Esophagus (tissue), 2 donors: ENCODE data around the gene KCTD1. TPM values are rescaled to one million over a fixed set of nuclear protein-coding genes. Genes with fewer than 3 reads are reported as not detected.

Source experiments
- H3K27ac ChIP-seq, 2 donors: one replicate each; pipeline ENCODE4 v1.5.1; 2013; ENCODE audit warnings: low read depth in 2 of 2, mild to moderate bottlenecking in 2 of 2, inconsistent platforms in 1 of 2, low read length in 1 of 2, moderate library complexity in 1 of 2
- H3K27me3 ChIP-seq, 2 donors: one replicate each; pipeline ENCODE4 v1.6.1; 2013; ENCODE audit warnings: low read length in 2 of 2, control low read depth in 1 of 2, mild to moderate bottlenecking in 1 of 2; ENCODE audit not compliant: insufficient read depth in 2 of 2, control insufficient read depth in 1 of 2
- H3K36me3 ChIP-seq, 2 donors: one replicate each; pipeline ENCODE4 v1.6.1; 2013; ENCODE audit warnings: low read length in 1 of 2; ENCODE audit not compliant: control insufficient read depth in 2 of 2, insufficient read depth in 2 of 2
- H3K4me1 ChIP-seq, 2 donors: one replicate each; pipeline ENCODE4 v1.6.1; 2013; ENCODE audit warnings: low read length in 1 of 2; ENCODE audit not compliant: control insufficient read depth in 2 of 2, insufficient read depth in 2 of 2
- H3K4me3 ChIP-seq, 2 donors: one replicate each; pipeline ENCODE4 v1.5.1; 2013; ENCODE audit warnings: low read length in 2 of 2, mild to moderate bottlenecking in 2 of 2, low read depth in 1 of 2, moderate library complexity in 1 of 2
- H3K9me3 ChIP-seq, 2 donors: one replicate each; pipeline ENCODE4 v1.6.1; 2013; ENCODE audit warnings: mild to moderate bottlenecking in 2 of 2, low read depth in 1 of 2, low read length in 1 of 2, moderate library complexity in 1 of 2; ENCODE audit not compliant: control insufficient read depth in 2 of 2, insufficient read depth in 1 of 2
- WGBS, 2 donors: extraction: QIAGEN DNeasy Blood & Tissue Kit; methylation state at CpG; one replicate each; pipeline ENCODE4 v1.1.7; 2013; 5-methylcytosine and 5-hydroxymethylcytosine counted together
- polyA plus RNA-seq, 2 donors: library from polyadenylated mRNA; stranded (reverse); fragments of 200-250 nt; gene quantifications; one replicate each; pipeline ENCODE4 v1.2.3, GENCODE V29; 2013
- donor health status: healthy with polysubstance abuse.
- donor health status: Bipolar disorder and iron deficiency.

KCTD1 gene
- polyA plus RNA-seq, 2 donors: 47.4 to 51.8 TPM

GRCh38 chr18:26476697-26477096, 71.7 kb downstream of the KCTD1 start:
- H3K9me3 ChIP-seq: no peaks in the 10 kb centered on the region
- no peak overlapping the region for H3K27ac ChIP-seq
- H3K4me1 ChIP-seq: peaks cover 0 to 2% of the 10 kb centered on the region in 2 donors
- H3K4me3 ChIP-seq: no peak overlapping the region
- WGBS, 2 donors: 95 to 96% methylated on average over 8 of the region's 8 CpGs
- peaks cover 0 to under 1% of the 10 kb centered on the region in 2 donors for H3K36me3 ChIP-seq
- no peaks in the 10 kb centered on the region for H3K27me3 ChIP-seq

GRCh38 chr18:26474542-26474941, 73.8 kb downstream of the KCTD1 start:
- Histone ChIP-seq H3K27ac (no peak overlapping the region), H3K4me1 (no peaks in the 10 kb centered on the region), H3K9me3 (no peaks in the 10 kb centered on the region), H3K27me3 (no peaks in the 10 kb centered on the region), H3K36me3 (peaks cover 0 to 4% of the 10 kb centered on the region in 2 donors), H3K4me3 (no peak overlapping the region)
- 80 to 89% methylated on average over 1 of the region's 1 CpG for WGBS, 2 donors

- Histone ChIP-seq H3K4me1 (no peaks in the 10 kb centered on the region), H3K4me3 (no peak overlapping the region), H3K27me3 (no peaks in the 10 kb centered on the region), H3K36me3 (peaks cover 2 to 4% of the 10 kb centered on the region in 2 donors), H3K9me3 (no peaks in the 10 kb centered on the region), H3K27ac (no peak overlapping the region)
- 79 to 91% methylated on average over 4 of the region's 4 CpGs for WGBS, 2 donors
Observed at GRCh38 chr18:26473672-26474071, 74.7 kb downstream of the KCTD1 start.

- Histone ChIP-seq H3K36me3 (peaks cover 2 to 6% of the 10 kb centered on the region in 2 donors), H3K4me3 (no peak overlapping the region)
- WGBS, 2 donors: 93 to 95% methylated on average over 9 of the region's 9 CpGs
Observed at GRCh38 chr18:26471826-26472225, 76.5 kb downstream of the KCTD1 start.

GRCh38 chr18:26471027-26471426, 77.3 kb downstream of the KCTD1 start:
- H3K9me3 ChIP-seq: no peaks in the 10 kb centered on the region
- no peak overlapping the region for H3K4me3 ChIP-seq
- H3K27ac ChIP-seq: no peak overlapping the region
- no peaks in the 10 kb centered on the region for H3K4me1 ChIP-seq
- 80 to 81% methylated on average over 9 of the region's 9 CpGs for WGBS, 2 donors
- H3K27me3 ChIP-seq: no peaks in the 10 kb centered on the region
- peaks cover 2 to 8% of the 10 kb centered on the region in 2 donors for H3K36me3 ChIP-seq

More at GRCh38 chr18:26471826-26472225, 76.5 kb downstream of the KCTD1 start:
- Histone ChIP-seq H3K4me1 (no peaks in the 10 kb centered on the region), H3K27me3 (no peaks in the 10 kb centered on the region), H3K27ac (no peak overlapping the region), H3K9me3 (no peaks in the 10 kb centered on the region)

GRCh38 chr18:26470011-26470637, 78.2 kb downstream of the KCTD1 start:
- no peak overlapping the region for H3K27ac ChIP-seq
- 71 to 77% methylated on average over 10 of the region's 10 CpGs for WGBS, 2 donors
- peaks cover 2 to 8% of the 10 kb centered on the region in 2 donors for H3K36me3 ChIP-seq
- no peaks in the 10 kb centered on the region for H3K27me3 ChIP-seq
- no peaks in the 10 kb centered on the region for H3K4me1 ChIP-seq
- no peak overlapping the region for H3K4me3 ChIP-seq
- no peaks in the 10 kb centered on the region for H3K9me3 ChIP-seq

- Histone ChIP-seq H3K4me3 (no peak overlapping the region), H3K9me3 (no peaks in the 10 kb centered on the region), H3K4me1 (no peaks in the 10 kb centered on the region), H3K27me3 (no peaks in the 10 kb centered on the region), H3K27ac (no peak overlapping the region), H3K36me3 (peaks cover 2 to 8% of the 10 kb centered on the region in 2 donors)
- 58 to 62% methylated on average over 4 of the region's 4 CpGs for WGBS, 2 donors
Observed at GRCh38 chr18:26468931-26469340, 79.4 kb downstream of the KCTD1 start.

GRCh38 chr18:26466026-26466425, 82.3 kb downstream of the KCTD1 start:
- WGBS, 2 donors: 76 to 90% methylated on average over 10 of the region's 10 CpGs
- Histone ChIP-seq H3K4me1 (peaks cover 3 to 4% of the 10 kb centered on the region in 2 donors), H3K9me3 (no peaks in the 10 kb centered on the region), H3K36me3 (peaks cover 2 to 8% of the 10 kb centered on the region in 2 donors), H3K27ac (no peak overlapping the region), H3K4me3 (no peak overlapping the region), H3K27me3 (no peaks in the 10 kb centered on the region)

- Histone ChIP-seq H3K9me3 (no peaks in the 10 kb centered on the region), H3K27me3 (no peaks in the 10 kb centered on the region), H3K36me3 (peaks cover 2 to 4% of the 10 kb centered on the region in 2 donors), H3K27ac (no peak overlapping the region), H3K4me3 (no peak overlapping the region), H3K4me1 (peaks cover 4 to 5% of the 10 kb centered on the region in 2 donors)
- WGBS, 2 donors: 96 to 97% methylated on average over 12 of the region's 12 CpGs
Observed at GRCh38 chr18:26465431-26465830, 82.9 kb downstream of the KCTD1 start.
